GM13976 (cell line): Measurements from ENCODE around the gene KIAA1755.

Experiments
- DNase-seq: peaks from one replicate; pipeline ENCODE4 v3.0.0; 2012; ENCODE audit warnings: low spot score
- in situ Hi-C: fragments of 300-500 bp; cut with MboI; formaldehyde crosslinking; loops from one replicate; pipeline ENCODE4 v1.12.0; 2022; ENCODE audit warnings: low sequenced_read_pairs, mixed read lengths, inconsistent platforms; ENCODE audit not compliant: unreplicated experiment
- TF ChIP-seq, protein P1 (sequence below): IDR thresholded peaks from 2 replicates; pipeline ENCODE4 v1.5.1; 2012; ENCODE audit warnings: borderline replicate concordance, mild to moderate bottlenecking; ENCODE audit not compliant: insufficient read depth; ENCODE audit errors: extremely low read depth, missing control alignments, control extremely low read depth

The KIAA1755 gene

DNA sequence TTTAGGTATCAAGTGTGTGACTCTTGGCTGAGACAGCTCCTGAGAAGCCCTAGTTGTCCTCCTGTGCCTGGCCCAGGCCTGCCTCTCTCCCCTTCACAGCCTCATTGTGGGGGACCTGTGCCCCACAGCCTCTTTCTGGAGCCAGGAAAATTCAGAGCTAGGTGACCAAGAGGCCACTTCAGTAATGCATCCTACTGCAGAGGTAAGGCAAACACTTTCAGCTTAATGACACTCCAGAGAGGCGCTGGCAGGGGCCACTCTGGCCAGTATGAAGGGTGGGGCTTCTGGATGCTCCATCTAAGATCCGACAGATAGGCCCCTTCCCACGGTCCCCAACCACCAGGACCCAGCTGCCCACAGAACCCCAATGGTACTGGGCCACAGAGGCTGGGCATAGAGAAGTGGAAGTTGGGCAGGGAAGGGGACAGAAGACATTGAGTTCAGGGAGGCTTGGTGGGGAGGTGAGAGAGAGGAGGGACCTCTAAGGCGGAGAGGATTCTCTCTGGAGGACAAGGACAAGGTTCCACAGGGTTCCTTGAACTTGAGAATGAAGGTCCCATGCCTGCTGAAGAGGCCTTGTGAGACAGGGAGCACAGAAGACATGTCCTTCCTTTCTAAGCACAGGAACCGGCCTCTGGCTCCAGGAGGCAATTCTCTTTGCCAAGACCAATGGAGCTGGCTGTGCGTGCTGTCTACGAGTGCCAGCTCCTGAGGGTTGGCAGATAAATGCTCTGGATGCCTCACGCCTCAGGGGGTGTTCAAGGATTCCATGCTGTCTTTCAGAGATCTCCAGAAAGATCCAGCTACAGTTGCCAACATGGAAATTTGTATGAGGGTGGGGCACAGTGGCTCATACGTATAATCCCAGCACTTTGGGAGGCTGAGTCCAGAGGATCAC, 49.1 kb downstream of the KIAA1755 start:
- TF ChIP-seq, protein P1, sequence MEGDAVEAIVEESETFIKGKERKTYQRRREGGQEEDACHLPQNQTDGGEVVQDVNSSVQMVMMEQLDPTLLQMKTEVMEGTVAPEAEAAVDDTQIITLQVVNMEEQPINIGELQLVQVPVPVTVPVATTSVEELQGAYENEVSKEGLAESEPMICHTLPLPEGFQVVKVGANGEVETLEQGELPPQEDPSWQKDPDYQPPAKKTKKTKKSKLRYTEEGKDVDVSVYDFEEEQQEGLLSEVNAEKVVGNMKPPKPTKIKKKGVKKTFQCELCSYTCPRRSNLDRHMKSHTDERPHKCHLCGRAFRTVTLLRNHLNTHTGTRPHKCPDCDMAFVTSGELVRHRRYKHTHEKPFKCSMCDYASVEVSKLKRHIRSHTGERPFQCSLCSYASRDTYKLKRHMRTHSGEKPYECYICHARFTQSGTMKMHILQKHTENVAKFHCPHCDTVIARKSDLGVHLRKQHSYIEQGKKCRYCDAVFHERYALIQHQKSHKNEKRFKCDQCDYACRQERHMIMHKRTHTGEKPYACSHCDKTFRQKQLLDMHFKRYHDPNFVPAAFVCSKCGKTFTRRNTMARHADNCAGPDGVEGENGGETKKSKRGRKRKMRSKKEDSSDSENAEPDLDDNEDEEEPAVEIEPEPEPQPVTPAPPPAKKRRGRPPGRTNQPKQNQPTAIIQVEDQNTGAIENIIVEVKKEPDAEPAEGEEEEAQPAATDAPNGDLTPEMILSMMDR: no peak
- in situ Hi-C loops: loop anchor here (25.0 kb wide), 1 partner anchor 299 kb away; the partner anchor contains the start of gene VSTM2L
- DNase-seq: no peak

DNA sequence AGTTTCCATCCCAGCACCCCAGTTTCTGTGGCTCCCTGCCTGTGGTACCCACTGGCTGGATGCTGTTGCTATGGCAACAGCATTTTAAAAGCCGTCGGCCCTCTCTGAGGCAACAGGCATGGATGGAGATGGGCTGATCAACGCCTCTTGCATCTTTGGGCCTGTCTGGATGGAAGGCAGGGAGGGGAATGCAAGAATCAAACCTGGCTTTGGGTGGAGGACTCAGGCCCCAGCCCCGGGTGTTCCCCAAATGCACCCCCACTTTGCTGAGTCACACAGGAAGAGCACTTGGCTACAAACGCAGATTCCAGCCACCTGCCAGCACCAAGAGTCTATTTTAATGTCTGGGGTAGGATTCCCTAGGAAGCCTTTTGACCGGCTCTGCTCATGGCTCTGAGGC, 49.8 kb downstream of the KIAA1755 start:
- TF ChIP-seq, protein P1: no peak
- no peak for DNase-seq
- in situ Hi-C loops: loop anchor here (25.0 kb wide), 1 partner anchor 298 kb away; the partner anchor contains the start of gene VSTM2L

DNA sequence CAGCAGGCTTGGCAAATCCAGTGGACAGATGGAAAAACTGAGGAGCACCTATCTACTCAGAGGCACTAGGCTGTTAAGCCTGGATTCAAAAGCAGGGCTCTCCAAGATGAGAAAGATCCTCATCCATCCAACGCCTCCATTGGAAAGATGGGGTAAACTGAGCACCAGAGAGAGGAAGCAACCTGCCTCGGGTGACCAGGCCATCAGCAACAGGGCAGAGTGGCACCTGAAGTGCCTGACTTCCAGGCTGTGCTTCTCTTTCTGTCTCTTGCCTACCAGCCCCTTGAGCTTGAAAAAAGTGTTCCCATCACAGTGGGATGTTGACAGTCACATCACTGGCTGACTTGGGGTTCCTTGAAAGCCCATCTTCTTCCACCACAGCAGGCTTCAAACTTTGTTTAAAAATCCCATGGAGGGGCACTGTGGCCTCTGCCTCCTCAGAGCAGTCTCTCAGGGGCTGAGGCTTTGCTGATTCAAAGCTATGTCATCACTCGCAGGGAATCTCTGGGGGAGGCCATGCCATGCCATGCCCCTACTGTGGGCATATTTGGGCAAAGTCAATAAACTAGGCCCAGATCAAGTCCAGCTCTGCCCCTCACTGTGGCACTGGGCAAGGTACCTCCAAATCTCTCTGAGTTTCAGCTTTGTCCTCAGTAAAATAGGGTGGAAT, 50.7 kb downstream of the KIAA1755 start:
- in situ Hi-C loops: loop anchor here (25.0 kb wide), 1 partner anchor 298 kb away; the partner anchor contains the start of gene VSTM2L
- DNase-seq: no peak
- TF ChIP-seq, protein P1: no peak

DNA sequence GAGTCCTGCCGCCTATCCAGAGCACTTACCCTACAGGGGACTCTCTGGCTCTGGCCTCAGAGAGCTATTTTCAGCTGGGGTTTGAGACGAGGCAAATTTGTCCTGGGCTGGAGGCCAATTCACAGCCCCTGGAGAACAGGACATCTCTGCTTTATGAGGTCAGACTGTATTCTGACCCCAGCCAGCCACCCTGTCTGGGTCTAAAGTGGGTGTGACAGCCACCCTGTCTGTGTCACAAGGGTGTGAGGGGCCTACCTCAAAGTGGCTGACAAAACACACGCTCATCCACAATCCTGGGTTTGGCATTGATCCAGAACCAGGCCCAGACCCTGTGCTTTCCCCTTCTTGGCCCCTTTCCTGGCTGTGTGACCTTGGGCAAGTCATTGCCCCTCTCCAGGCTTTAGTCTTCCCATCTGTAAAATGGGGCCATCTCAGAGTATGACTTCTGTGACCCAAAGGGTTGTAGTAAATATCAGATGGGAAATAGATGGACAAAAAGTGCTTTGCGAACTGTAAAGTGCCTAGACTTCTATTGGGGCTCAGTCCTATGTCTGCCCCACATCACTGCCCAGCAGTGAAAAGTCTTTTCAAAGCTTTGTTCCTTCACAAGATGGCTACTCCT, 51.4 kb downstream of the KIAA1755 start:
- DNase-seq: no peak
- in situ Hi-C loops: loop anchor here (25.0 kb wide), 1 partner anchor 297 kb away; the partner anchor contains the start of gene VSTM2L
- TF ChIP-seq, protein P1: no peak

DNA sequence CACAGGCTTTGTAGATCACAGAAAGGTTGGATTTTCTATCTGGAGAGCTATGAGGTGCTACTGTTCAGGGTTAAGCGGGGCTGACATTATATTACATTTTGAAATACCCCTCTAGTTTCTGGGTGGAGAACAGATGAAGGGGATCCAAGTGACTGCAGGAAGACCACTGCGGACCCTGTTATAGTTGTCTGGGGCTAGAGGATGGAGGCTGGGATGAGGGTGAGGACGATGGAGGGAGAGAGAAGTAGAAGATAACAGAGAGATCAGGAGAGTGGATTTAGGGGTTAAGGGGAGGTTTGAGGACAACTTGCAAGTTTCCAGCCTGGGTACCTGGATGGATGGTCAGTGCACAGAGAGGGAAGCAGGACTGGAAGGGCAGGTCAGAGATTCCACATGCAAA, 52.0 kb downstream of the KIAA1755 start:
- TF ChIP-seq, protein P1: no peak
- DNase-seq: no peak
- in situ Hi-C loops: loop anchor here (25.0 kb wide), 1 partner anchor 296 kb away; the partner anchor contains the start of gene VSTM2L

- TF ChIP-seq, protein P1: no peak
- in situ Hi-C loops: loop anchor here (25.0 kb wide), 1 partner anchor 296 kb away; the partner anchor contains the start of gene VSTM2L
- DNase-seq: no peak
These were observed 52.4 kb downstream of the KIAA1755 start for GRCh38 chr20:38208088-38208487.
